Small intestine (tissue), 7 donors: Measurements from ENCODE around the gene TECR. TPM values are rescaled to one million over a fixed set of nuclear protein-coding genes. Genes with fewer than 3 reads are reported as not detected.
"Not testable (repeated sequence)": the region's sequence is repeated elsewhere in the genome, so short reads cannot be mapped to it uniquely, and the experiment has no call there.

ENCODE experiments used
- DNase-seq, 2 donors: peaks; one replicate each; pipeline versions ENCODE4 v3.0.0 to v3.0.0-alpha.2; 2013
- FAIRE-seq: peaks from 2 replicates; lab custom pipeline; 2012; peaks lifted over from hg19 to GRCh38; lab: Jason Lieb, UNC
- H3K27ac ChIP-seq, 3 donors: one replicate each; pipeline ENCODE4 v1.5.1; 2013; ENCODE audit warnings: low read length in 2 of 3, mild to moderate bottlenecking in 2 of 3, control low read depth in 1 of 3, inconsistent platforms in 1 of 3, low read depth in 1 of 3, moderate library complexity in 1 of 3
- H3K27me3 ChIP-seq, 3 donors: one replicate each; pipeline ENCODE4 v1.6.1; 2013; ENCODE audit warnings: low read length in 3 of 3, inconsistent platforms in 1 of 3; ENCODE audit not compliant: control insufficient read depth in 3 of 3, insufficient read depth in 3 of 3
- H3K36me3 ChIP-seq, 3 donors: one replicate each; pipeline ENCODE4 v1.6.1; 2013; ENCODE audit warnings: low read length in 3 of 3, inconsistent platforms in 1 of 3, low read depth in 1 of 3, mild to moderate bottlenecking in 1 of 3, moderate library complexity in 1 of 3; ENCODE audit not compliant: control insufficient read depth in 3 of 3, insufficient read depth in 2 of 3
- H3K4me1 ChIP-seq, 3 donors: one replicate each; pipeline ENCODE4 v1.6.1; 2013; ENCODE audit warnings: low read length in 2 of 3, inconsistent platforms in 1 of 3, low read depth in 1 of 3, mild to moderate bottlenecking in 1 of 3, moderate library complexity in 1 of 3; ENCODE audit not compliant: control insufficient read depth in 3 of 3, insufficient read depth in 2 of 3
- H3K4me3 ChIP-seq, 3 donors: one replicate each; pipeline ENCODE4 v1.5.1; 2013; ENCODE audit warnings: low read length in 3 of 3, control low read depth in 1 of 3, inconsistent platforms in 1 of 3, low read depth in 1 of 3, mild to moderate bottlenecking in 1 of 3, moderate library complexity in 1 of 3
- H3K9me3 ChIP-seq, 2 donors: one replicate each; pipeline ENCODE4 v1.6.1; 2013; ENCODE audit warnings: low read depth in 1 of 2, low read length in 1 of 2; ENCODE audit not compliant: control insufficient read depth in 2 of 2, insufficient read depth in 1 of 2
- WGBS, 3 donors: extraction: QIAGEN DNeasy Blood & Tissue Kit; methylation state at CpG; one replicate each; pipeline ENCODE4 v1.1.7; 2013; 5-methylcytosine and 5-hydroxymethylcytosine counted together
- polyA plus RNA-seq, 4 donors: library from polyadenylated mRNA; stranded (reverse) in 3 of 4; unstranded in 1 of 4; fragments of 200-250 nt in 3 of 4; fragments of 120-200 nt in 1 of 4; gene quantifications; one replicate each; pipeline versions ENCODE4 v1.2.1 to v1.2.3, GENCODE V29; 2013
- donor health status: healthy with polysubstance abuse.
- donor health status: control.
- donor health status: control.
- donor health status: Bipolar disorder and iron deficiency.
- donor health status: healthy.

TECR gene
- polyA plus RNA-seq, 4 donors: 147 to 287 (median 200) TPM

DNA sequence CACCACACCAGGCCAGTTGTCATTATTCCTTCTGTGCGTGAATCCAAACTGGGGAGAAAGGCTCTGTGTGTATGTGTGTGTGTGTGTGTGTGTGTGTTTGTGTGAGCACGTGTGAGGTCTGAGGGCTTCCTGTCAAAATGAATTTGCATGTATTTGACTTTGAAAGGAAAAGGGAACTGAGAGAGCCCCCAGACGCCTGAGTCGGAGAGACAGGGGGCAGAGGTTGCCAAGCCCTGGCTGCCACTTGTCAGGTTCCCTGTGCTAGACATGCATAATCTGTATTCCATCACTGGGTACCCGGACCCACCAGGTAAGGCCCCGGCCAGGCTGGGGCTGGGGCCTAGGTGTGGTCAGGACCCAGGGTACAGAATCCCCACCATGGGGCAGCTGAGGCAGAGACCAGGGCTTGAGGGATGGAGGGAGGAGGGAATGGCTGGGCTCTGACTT, 53.5 kb downstream of the TECR start, which contains the start of gene CLEC17A:
TSS of gene CLEC17A (plus strand) at position 191 of the 447 bp plus-strand sequence. CDS start at position 268, 77 bp downstream.
- Histone ChIP-seq H3K36me3 (no peaks in the 10 kb centered on the region), H3K4me3 (peak within 1 kb of the TSS in 1 of 3 donors; percentile 4), H3K27me3 (no peaks in the 10 kb centered on the region), H3K4me1 (no peaks in the 10 kb centered on the region), H3K9me3 (no peaks in the 10 kb centered on the region), H3K27ac (no peak within 1 kb of the TSS)
- 40 to 58% (median 52%) methylated on average over 6 of the region's 6 CpGs for WGBS, 3 donors
- no peak for DNase-seq
- no peak for FAIRE-seq

DNA sequence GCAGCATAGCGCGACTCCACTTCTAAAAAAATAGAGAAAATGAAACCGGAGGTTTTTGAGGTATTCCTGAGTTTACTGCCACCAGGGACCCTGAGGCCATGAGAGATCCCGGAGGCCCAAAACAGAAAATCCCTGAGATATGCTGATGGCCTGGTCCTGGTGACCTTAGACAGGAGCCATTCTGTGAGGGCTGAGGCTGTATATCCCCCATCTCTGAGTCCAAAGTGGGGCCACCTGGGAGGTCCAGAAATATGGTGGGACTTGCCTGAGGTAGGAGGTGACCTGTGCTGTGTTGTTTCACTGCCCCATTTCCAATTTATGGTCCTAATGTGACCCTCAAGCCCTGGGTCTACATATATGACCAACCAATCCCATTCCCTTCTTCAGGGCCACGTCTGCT, 55.0 kb downstream of the TECR start:
- not testable (repeated sequence) for FAIRE-seq, H3K27ac ChIP-seq, H3K9me3 ChIP-seq, H3K27me3 ChIP-seq, H3K4me3 ChIP-seq, DNase-seq, H3K36me3 ChIP-seq, H3K4me1 ChIP-seq
- 87 to 89% (median 89%) methylated on average over 4 of the region's 5 CpGs for WGBS, 3 donors

DNA sequence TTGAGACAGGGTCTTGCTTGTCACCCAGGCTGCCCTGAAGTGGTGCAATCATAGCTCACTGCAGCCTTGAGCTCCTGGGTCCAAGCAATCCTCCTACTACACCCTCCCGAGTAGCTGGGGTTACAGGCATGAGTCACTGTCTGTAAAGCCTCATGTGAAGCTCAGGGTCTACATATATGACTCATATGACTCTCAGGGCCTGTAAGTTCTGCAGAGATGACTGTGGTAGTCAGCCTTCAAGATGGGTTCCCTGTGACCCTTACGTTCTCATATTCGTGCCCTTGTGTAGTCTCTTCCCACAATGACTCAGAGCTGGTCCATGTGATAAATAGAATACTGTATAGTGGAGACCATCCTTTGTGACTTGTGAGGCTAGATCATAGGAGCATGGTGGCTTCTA, 55.8 kb downstream of the TECR start:
- DNase-seq, H3K27me3 ChIP-seq, H3K27ac ChIP-seq, H3K9me3 ChIP-seq, FAIRE-seq, H3K36me3 ChIP-seq, H3K4me1 ChIP-seq, H3K4me3 ChIP-seq: not testable (repeated sequence)
- WGBS, 3 donors: 39 to 51% (median 50%) methylated on average over 3 of the region's 3 CpGs

DNA sequence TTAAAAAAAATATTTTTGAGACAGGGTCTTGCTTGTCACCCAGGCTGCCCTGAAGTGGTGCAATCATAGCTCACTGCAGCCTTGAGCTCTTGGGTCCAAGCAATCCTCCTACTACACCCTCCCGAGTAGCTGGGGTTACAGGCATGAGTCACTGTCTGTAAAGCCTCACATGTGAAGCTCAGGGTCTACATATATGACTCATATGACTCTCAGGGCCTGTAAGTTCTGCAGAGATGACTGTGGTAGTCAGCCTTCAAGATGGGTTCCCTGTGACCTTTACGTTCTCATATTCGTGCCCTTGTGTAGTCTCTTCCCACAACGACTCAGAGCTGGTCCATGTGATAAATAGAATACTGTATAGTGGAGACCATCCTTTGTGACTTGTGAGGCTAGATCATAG, 60.0 kb downstream of the TECR start:
- H3K27ac ChIP-seq, H3K27me3 ChIP-seq, H3K4me1 ChIP-seq, H3K9me3 ChIP-seq, H3K36me3 ChIP-seq, H3K4me3 ChIP-seq, DNase-seq, FAIRE-seq: not testable (repeated sequence)
- 69 to 88% (median 87%) methylated on average over 3 to 4 of the region's 4 CpGs for WGBS, 3 donors

DNA sequence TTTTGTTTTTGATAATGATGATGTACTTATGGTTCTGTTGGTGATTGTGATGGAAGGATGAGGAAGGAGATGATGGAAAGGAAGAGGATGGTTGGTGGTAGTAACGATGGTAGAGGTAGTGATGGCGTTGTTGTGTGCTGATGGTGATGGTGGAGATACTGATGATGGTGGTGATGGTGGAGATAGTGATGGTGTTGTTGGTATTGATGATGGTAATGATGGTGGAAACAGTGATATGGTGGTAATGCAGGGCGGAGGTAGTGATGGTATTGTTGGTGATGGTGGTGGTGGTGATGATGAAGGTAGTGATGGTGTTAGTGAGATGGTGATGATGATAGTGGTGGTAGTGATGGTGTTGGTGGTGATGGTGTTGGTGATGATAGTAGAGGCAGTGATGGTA, 66.2 kb downstream of the TECR start:
- Histone ChIP-seq H3K27me3 (no peaks in the 10 kb centered on the region), H3K27ac (no peak overlapping the region), H3K4me1 (no peaks in the 10 kb centered on the region), H3K4me3 (no peak overlapping the region), H3K9me3 (no peaks in the 10 kb centered on the region), H3K36me3 (no peaks in the 10 kb centered on the region)
- WGBS, 3 donors: 87 to 95% (median 90%) methylated on average over 3 of the region's 3 CpGs
- no peak for DNase-seq
- no peak for FAIRE-seq

DNA sequence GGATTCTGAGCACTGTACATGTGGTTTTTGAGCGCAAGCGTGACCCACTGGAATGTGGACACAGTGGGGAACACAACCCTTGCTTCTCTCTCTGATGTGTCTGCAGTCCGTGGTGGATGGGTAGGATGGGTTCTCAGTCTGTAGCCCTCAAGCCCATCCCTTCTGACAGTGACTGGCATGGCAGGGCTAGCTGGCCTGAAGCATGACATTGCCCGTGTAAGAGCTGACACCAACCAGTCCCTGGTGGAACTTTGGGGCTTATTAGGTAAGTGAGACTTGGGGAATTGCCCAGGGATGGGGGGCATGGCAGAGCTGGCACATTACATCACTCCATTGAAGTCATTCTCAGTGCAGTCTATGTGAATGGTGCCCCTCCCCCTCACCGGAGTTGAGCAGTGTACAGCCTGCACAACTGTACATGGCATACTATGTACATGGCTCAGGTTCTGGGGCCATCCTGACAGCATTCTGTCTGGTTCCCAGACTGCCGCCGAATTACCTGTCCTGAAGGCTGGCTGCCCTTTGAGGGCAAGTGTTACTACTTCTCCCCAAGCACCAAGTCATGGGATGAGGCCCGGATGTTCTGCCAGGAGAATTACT, 70.3 kb downstream of the TECR start:
- H3K27me3 ChIP-seq: no peaks in the 10 kb centered on the region
- H3K9me3 ChIP-seq: peaks cover 0 to 3% of the 10 kb centered on the region in 2 donors
- no peaks in the 10 kb centered on the region for H3K4me1 ChIP-seq
- no peaks in the 10 kb centered on the region for H3K36me3 ChIP-seq
- DNase-seq: no peak
- no peak overlapping the region for H3K4me3 ChIP-seq
- WGBS, 3 donors: 86 to 91% (median 89%) methylated on average over 8 of the region's 8 CpGs
- no peak overlapping the region for H3K27ac ChIP-seq
- no peak for FAIRE-seq

DNA sequence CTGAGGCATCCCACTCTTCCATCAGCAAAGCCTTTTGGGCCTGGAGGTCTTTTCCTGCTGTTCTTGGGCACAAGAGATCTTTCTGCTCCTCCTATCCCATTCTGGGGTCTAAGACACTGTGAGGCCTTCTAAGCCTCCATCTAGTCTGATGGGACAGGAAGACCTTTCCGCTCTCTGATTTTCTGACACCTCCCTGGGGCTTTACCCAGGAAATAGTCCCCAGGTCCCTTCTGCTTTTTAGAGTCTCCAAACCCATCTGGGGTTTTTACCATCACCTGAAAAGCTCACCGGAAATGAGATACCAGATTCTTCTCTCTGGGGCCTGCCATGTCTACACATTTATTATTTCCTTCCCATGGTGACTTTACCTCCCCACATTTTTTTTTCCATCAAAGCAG, 74.6 kb downstream of the TECR start:
- Histone ChIP-seq H3K36me3 (no peaks in the 10 kb centered on the region), H3K4me1 (no peaks in the 10 kb centered on the region), H3K4me3 (no peak overlapping the region), H3K27ac (no peak overlapping the region), H3K27me3 (no peaks in the 10 kb centered on the region), H3K9me3 (peaks cover 0 to 3% of the 10 kb centered on the region in 2 donors)
- 73 to 89% (median 80%) methylated on average over 2 of the region's 2 CpGs for WGBS, 3 donors
- no peak for DNase-seq
- no peak for FAIRE-seq

DNA sequence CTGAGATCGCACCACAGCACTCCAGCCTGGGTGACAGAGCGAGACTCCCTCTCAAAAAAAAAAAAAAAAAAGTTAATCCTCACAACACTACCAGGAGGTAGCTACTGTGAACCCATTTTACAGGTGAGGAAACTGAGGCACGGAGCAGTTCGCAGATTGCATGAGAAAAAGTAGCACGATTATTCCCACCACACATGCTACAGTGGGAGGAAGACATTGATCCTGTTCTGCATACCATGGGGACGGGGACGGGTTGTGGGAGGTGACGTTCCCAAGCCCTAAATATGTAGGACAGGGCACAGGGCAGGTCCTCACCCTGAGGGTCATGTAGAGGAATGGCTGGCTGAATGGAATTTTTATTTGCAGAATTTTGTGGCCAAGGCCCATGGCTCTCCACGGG, 77.2 kb downstream of the TECR start:
- DNase-seq (no peak), FAIRE-seq (no peak)
- whole genome bisulfite sequencing, 3 donors: 66 to 80% (median 77%) methylated on average over 9 of the region's 9 CpGs
- no peak overlapping the region for H3K27ac ChIP-seq
- no peaks in the 10 kb centered on the region for H3K27me3 ChIP-seq
- H3K4me1 ChIP-seq: no peaks in the 10 kb centered on the region
- H3K4me3 ChIP-seq: no peak overlapping the region
- H3K9me3 ChIP-seq: peaks cover 0 to 3% of the 10 kb centered on the region in 2 donors
- H3K36me3 ChIP-seq: no peaks in the 10 kb centered on the region

DNA sequence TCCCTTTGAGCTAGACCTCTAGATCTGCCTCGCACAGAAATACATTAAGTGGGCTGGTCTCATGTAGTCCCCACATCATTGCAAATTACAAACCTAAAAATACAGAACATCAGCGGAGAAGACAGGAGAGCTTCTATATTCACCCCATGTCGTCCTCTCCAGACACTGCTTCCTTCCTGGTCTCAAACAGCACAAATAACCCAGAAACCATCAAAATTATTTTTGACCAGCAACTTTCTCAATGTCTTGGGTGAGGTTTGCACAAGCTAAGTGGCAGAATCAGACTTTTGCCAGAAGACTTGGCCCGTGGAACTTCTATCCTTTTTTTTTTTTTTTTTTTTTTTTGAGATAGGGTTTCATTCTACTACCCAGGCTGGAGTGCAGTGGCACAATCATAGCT, 81.7 kb downstream of the TECR start:
- Histone ChIP-seq H3K27me3 (no peaks in the 10 kb centered on the region), H3K9me3 (no peaks in the 10 kb centered on the region), H3K4me1 (no peaks in the 10 kb centered on the region), H3K27ac (no peak overlapping the region), H3K36me3 (no peaks in the 10 kb centered on the region), H3K4me3 (no peak overlapping the region)
- FAIRE-seq: no peak
- 67 to 74% (median 73%) methylated on average over 4 of the region's 4 CpGs for WGBS, 3 donors
- DNase-seq: no peak
